BJ (cell line): ENCODE measurements around the gene SYDE2. TPM values are rescaled to one million over a fixed set of nuclear protein-coding genes. Genes with fewer than 3 reads are reported as not detected.

Experiments
- CTCF ChIA-PET: fragments of 350-600 bp; formaldehyde crosslinking; extraction: SDS; loops from one replicate; lab custom pipeline; 2021; ENCODE audit warnings: antibody characterized with exemption, inconsistent platforms; lab: Yijun Ruan, JAX
- POLR2A ChIA-PET: fragments of 300-600 bp; sonication (Branson Sonifier 250); formaldehyde crosslinking; extraction: SDS; loops from one replicate; lab custom pipeline; 2021; ENCODE audit warnings: antibody characterized with exemption; lab: Charles Lee
- DNase-seq: peaks from one replicate; pipeline ENCODE4 v3.0.0-alpha.2; 2011; ENCODE audit warnings: low read depth
- H3K27me3 ChIP-seq: 2 replicates; pipeline ENCODE4 v1.6.0; 2011; ENCODE audit warnings: low read length; ENCODE audit not compliant: control insufficient read depth, insufficient read depth
- H3K36me3 ChIP-seq: 2 replicates; pipeline ENCODE4 v1.5.1; 2011; ENCODE audit warnings: low read length; ENCODE audit not compliant: control insufficient read depth, insufficient read depth
- H3K4me3 ChIP-seq: 2 replicates; pipeline ENCODE4 v1.5.1; 2011; ENCODE audit warnings: low read depth, mild to moderate bottlenecking, control low read depth, low read length
- polyA plus RNA-seq: library from polyadenylated mRNA; depleted of rRNA; stranded (reverse); fragments of >200 nt; gene quantifications from 2 replicates; pipeline ENCODE4 v1.2.3, GENCODE V29; 2011
- TF ChIP-seq, protein P1 (sequence below): IDR thresholded peaks from 2 replicates; pipeline ENCODE4 v1.5.1; 2011; ENCODE audit warnings: low read depth, mild to moderate bottlenecking, control low read depth, inconsistent platforms, low read length, moderate library complexity; ENCODE audit not compliant: insufficient read depth

Gene SYDE2
- polyA plus RNA-seq, 1 experiment = 4.4 TPM

DNA sequence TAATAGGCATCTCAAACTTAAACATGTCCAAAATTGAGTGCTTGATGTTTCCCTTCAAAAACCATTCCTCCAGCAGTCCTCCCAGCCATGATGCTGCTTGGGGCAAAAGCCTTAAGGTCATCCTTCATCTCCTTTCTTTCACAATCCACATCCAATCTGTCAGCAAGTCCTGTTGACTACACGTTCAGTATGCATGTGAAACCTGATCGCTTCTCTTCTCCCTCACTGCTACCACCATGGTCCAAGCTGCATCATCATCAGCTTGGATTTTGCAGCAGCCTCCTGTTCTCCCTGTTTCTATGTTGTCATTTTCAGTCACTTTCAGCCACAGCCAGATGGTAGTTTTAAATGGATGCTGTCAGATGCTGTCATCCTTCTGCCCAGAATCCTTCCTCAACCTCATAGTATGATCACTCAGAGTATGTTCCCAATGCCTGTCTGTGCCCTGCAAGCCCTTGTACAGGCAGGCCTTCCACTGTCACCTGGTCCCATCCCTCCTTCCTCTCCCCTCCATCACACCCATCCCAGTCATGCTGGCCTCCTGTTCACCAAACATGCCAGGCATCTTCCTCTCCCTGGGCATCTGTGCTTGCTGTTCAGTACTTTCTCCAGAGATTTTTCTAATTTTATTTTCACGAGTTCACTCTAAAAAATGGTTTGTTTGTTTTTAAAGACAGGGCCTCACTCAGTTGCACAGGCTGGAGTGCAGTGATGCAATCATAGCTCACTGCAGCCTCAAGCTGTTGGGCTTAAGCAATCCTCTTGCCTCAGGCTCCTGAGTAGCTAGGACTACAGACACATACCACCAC lies 66.0 kb downstream of the SYDE2 start:
- Histone ChIP-seq H3K36me3 (no peaks in the 10 kb centered on the region), H3K27me3 (no peaks in the 10 kb centered on the region), H3K4me3 (no peak overlapping the region)
- peak; percentile 46 for DNase-seq
- ChIA-PET CTCF (interaction anchor here (1.3 to 2.5 kb wide), 2 partner anchors 25 to 81 kb away, joined by 3 to 13 read pairs; no protein-coding TSS in a partner anchor), POLR2A (interaction anchor here (0.6 kb wide), 1 partner anchor 288 kb away, joined by 3 read pairs; no protein-coding TSS in a partner anchor)
- TF ChIP-seq, protein P1, sequence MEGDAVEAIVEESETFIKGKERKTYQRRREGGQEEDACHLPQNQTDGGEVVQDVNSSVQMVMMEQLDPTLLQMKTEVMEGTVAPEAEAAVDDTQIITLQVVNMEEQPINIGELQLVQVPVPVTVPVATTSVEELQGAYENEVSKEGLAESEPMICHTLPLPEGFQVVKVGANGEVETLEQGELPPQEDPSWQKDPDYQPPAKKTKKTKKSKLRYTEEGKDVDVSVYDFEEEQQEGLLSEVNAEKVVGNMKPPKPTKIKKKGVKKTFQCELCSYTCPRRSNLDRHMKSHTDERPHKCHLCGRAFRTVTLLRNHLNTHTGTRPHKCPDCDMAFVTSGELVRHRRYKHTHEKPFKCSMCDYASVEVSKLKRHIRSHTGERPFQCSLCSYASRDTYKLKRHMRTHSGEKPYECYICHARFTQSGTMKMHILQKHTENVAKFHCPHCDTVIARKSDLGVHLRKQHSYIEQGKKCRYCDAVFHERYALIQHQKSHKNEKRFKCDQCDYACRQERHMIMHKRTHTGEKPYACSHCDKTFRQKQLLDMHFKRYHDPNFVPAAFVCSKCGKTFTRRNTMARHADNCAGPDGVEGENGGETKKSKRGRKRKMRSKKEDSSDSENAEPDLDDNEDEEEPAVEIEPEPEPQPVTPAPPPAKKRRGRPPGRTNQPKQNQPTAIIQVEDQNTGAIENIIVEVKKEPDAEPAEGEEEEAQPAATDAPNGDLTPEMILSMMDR = no peak

- H3K4me3 ChIP-seq = no peak overlapping the region
Observed at GRCh38 chr1:85133565-85134159, 67.2 kb downstream of the SYDE2 start.

DNA sequence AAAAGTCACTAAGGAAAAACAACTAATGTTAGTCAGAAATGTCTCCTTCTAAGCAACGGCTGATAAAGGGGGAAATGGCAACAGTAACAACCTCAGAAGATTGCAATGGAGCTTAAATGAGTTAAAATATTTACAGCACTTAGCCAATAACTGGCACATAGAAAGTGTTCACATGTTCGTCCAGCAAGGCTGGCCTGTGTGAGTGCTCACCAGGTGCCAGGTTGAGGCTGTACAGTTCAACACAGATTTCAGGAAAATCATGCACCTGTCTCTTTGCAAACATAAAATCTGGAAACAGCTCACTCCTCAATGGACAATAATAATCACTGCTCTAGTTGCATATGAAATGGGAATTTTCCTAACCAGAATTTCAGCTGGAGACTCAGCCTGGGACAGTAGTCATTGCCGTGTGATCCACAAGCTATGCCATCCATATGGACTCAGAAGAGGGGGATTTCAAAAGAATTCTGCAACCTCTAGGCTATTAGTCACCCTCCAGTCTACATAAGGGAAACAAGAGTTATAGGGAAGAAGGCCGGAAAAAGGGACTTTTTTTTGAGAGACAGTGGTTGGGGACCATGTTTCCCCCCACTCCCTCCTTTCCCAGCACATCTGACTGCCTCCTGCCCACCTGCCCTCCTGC lies 68.6 kb downstream of the SYDE2 start:
- TF ChIP-seq, protein P1 = no peak
- no peak for DNase-seq
- ChIA-PET POLR2A (no interaction called here), CTCF (no interaction called here)
- Histone ChIP-seq H3K4me3 (no peak overlapping the region), H3K27me3 (no peaks in the 10 kb centered on the region), H3K36me3 (no peaks in the 10 kb centered on the region)

More at GRCh38 chr1:85133565-85134159, 67.2 kb downstream of the SYDE2 start:
- DNase-seq = no peak
- ChIA-PET CTCF (interaction anchor here (0.8 to 2.5 kb wide), 5 partner anchors 9 to 82 kb away, joined by 3 to 13 read pairs (median 4); no protein-coding TSS in a partner anchor), POLR2A (interaction anchor here (0.6 kb wide), 1 partner anchor 846 kb away, joined by 3 read pairs; no protein-coding TSS in a partner anchor)
- TF ChIP-seq, protein P1 = no peak
- H3K27me3 ChIP-seq = no peaks in the 10 kb centered on the region
- no peaks in the 10 kb centered on the region for H3K36me3 ChIP-seq

GRCh38 chr1:85128316-85128715 lies 72.5 kb downstream of the SYDE2 start:
- H3K36me3 ChIP-seq = no peaks in the 10 kb centered on the region
- POLR2A ChIA-PET = interaction anchor here (0.6 kb wide), 2 partner anchors 127 to 219 kb away, joined by 3 to 18 read pairs; no protein-coding TSS in a partner anchor
- no peak overlapping the region for H3K4me3 ChIP-seq
- peak; percentile 22 for DNase-seq
- CTCF ChIA-PET = interaction anchor here (0.6 to 2.4 kb wide), 3 partner anchors 19 to 130 kb away, joined by 3 to 9 read pairs (median 3); no protein-coding TSS in a partner anchor
- TF ChIP-seq, protein P1 = no peak
- no peaks in the 10 kb centered on the region for H3K27me3 ChIP-seq
